ENCODE data around the gene CSNK1E.

The CSNK1E gene

GRCh38 chr22:38282397-38282796 lies 34.8 kb downstream of the CSNK1E start:
- DNase-seq: no peak

- DNase-seq: no peak
Observed at GRCh38 chr22:38276166-38276565, 41.1 kb downstream of the CSNK1E start.

DNA sequence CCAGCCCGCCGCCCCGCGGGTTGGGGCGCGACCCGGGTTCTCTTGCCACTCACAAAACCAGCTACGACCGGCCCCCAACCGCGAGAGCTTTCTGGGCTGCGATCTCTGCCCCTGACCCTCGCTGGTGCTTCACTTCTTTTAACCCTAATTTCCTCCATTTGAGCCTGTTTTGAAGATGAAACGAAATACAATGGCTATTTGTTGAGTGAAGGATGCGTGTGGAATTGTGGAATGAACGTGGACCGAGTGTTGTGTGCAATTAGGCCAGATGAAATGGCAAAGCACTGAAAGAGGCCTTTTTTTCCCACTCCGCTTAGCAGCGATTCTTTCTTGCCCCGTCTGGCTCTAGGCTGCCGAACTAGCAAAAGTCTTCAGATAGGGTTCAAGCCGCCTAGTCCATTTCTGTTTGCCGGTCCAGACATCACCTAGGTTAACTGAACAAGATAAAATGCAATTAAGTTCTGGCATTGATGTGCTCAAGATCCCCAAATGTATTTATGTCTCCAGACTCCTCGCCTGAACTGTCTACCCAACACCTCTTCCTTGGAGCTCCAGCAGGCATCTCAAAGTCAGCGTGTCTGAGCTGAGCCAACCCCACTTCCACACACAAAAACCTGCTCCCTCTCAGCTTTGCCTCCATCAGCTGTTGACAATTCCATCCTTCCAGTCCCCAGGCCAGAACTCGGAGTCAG lies 44.0 kb downstream of the CSNK1E start:
- DNase-seq: peak in 24 of 56 donors; percentile 32 to 81 (median 62)

DNA sequence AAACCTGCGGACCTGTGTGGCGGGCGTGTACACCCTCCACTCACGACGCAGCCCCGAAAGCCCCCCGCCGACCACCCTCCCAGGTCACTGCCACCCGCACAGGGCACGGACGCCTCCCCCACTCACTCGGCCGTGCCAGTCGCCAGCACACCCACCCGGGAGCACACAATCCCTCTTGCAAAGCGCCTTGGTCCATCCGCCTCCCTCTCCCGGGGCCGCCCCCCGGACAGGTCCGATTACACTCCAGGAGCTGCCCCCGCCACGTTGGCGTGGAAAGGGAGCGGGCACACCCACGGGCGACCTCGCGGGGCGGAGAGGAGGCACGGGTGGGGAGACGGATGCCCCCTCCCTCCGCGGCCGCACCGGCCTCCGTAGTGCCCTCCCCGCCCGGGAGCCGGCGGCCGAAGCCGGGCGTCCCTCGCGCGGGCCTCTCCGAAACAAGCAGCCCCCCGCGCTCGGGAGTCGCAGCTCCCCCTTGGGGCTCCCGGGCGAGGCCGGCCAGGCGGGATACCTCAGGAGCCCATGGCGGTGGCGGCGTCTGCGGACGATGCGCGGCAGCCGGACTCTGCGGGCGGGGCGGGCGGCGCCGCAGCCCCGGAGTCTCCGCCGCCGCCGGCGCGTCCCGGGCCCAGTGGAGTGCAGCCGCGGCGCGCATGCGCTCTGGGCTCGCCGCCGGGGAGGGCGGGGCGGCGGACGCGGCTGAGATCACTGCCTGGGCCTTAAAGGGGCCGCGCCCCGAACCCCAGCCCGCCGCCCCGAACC lies 44.7 kb downstream of the CSNK1E start, which contains the start of gene TMEM184B:
TSS of gene TMEM184B (minus strand) at position 638 of the 762 bp plus-strand sequence. CDS start 25,049 bp downstream, outside the sequence.
- peak in 49 of 56 donors; percentile 20 to 86 (median 71) for DNase-seq

DNA sequence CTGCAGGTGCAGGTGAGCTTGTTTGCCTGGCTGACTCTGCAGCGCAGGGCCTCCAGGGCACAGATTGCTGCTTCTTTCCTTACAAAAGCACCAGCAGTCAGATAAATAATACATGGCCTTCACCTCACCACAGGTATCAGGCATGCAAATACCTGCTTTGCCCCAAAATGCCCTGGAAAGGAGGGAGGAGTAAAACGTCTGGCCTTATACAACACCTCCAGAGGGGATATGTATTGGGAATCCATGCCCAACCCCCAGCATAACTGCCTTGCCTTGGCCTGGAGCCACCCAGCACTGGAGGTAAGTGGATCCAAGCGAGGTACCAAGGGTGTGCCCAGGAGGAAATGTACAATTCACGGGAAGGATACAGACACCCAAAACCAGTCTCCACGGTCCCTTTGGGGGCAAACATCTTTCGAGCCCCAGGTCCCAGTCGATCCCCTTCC lies 45.3 kb downstream of the CSNK1E start:
- peak in 3 of 56 donors; percentile 15 to 47 (median 37) for DNase-seq

DNA sequence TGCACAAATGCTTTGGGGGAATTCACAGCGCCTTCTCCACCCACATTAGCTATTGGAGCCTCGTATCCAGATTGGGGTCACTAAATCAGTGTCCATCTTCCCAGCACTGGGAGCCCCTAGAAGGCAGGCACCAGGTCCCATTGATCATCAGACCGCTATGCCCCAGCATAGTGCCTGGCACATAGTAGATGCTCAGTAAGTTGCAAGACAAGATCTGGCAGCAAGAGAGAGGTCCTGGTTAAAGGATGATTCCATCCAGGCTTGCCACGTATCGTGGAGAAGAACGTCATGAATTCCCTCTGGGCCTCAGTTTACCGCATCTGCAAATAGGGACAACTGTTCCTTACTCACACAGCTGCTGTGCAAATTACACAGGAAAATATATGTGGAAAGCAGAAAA lies 46.1 kb downstream of the CSNK1E start:
- no peak for DNase-seq

- peak in 32 of 56 donors; percentile 15 to 83 (median 50) for DNase-seq
Observed at GRCh38 chr22:38270091-38270992, 46.9 kb downstream of the CSNK1E start.

- no peak for DNase-seq
Observed at GRCh38 chr22:38269466-38269865, 47.8 kb downstream of the CSNK1E start.

DNA sequence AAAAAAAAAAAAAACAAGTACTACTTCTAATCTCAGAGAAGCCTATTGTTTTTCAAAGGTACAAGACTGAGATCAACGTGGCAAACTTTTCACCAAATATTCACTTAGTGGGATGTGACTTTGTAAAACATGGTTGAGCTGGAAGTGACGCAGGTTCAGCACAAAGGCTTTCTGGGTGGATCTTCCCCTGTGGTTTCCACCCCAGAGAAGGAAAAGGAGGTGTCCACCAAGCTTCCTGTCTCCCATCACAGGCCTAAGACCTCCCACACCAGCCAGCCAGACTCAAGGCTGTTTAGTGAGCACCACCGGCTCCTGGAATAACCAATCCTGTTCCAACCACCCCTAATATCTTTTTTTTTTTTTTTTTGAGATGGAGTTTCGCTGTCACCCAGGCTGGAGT lies 50.1 kb downstream of the CSNK1E start:
- no peak for DNase-seq

GRCh38 chr22:38266120-38266519 lies 51.1 kb downstream of the CSNK1E start:
- no peak for DNase-seq

DNA sequence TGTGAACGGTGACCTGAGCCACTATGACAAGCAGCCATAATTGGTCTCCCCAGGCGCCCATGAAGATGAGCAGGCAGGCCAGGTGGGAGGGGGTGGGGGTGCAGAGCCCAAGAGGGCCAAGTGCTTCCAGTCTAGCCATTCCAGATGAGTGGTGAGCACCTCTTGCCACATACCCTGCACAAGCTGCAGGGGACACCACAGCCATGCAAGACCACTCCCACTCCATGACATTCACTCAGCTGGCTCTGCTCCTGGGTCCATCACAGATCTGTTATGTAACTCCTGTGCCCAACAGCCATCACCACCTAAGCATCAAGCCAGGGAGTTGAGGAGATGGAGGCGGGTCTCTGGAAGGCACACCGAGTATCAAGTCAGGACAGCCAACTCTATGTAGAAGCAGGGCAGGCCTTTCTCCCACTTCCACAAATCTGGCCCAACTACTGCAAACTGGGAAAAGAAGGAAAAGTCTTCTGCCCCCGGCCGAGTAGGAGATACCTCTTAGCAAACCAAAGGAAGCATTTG lies 52.9 kb downstream of the CSNK1E start:
- peak in 2 of 56 donors; percentile 31 to 48 for DNase-seq

DNA sequence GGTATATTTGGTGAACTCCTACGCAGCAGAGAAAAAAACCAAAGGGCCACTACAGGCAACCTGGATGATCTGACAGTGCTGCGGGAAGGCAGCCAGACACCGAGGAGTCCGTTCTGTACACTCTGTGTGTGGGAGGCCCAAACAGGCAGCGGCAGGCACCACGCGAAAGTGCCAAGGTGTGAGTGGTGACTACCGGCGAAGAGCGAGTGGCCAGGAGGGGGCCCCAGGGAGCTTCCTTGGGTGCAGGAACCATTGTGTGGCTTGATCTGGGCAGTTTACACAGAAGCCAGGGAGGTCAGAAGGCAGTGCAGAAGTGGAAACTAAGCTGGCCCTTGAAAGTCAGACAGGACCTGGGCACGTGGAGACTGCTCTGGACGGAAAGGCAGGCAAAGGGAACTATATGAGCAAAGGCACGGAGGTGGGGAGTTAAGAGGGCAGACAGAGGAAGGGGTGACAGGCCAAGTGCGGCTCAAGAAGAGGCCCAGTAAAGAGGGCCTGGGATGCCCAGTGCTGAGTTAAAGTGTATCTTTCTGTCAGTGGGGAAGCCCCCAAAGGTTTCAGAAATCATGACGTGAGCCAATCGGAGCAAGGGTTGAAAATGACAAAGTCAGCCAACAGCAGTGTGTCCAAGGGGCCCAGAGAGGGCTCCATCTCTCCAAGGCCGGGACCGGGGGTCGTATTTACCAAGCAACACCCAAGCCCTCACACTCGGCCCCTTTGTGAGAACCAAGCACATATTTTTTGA lies 55.0 kb downstream of the CSNK1E start:
- peak in 37 of 56 donors; percentile 11 to 73 (median 43) for DNase-seq

GRCh38 chr22:38260761-38261681 lies 56.2 kb downstream of the CSNK1E start:
- DNase-seq: peak in 25 of 56 donors; percentile 24 to 64 (median 50)

DNA sequence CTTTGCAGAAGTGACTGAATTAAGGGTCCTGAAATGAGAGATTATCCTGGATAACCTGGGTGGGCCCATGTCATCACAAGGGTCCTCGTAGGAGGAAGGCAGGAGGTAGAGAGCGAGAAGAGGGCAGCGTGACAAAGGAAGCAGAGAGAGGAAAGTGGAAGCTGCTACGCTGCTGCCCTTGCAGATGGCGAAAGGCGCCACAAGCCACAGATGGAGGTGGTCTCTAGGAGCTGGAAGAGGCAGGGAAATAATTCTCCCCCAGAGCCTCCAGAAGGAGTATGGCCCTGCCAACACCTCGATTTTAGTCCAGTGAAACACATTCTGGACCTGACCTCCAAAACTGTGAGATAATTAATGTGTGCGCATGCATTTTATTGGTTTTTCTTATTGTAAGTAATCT lies 57.9 kb downstream of the CSNK1E start:
- DNase-seq: no peak

GRCh38 chr22:38258895-38259294 lies 58.3 kb downstream of the CSNK1E start:
- peak in 2 of 56 donors; percentile 11 to 52 for DNase-seq

- DNase-seq: no peak
Observed at GRCh38 chr22:38257650-38258250, 59.5 kb downstream of the CSNK1E start.

DNA sequence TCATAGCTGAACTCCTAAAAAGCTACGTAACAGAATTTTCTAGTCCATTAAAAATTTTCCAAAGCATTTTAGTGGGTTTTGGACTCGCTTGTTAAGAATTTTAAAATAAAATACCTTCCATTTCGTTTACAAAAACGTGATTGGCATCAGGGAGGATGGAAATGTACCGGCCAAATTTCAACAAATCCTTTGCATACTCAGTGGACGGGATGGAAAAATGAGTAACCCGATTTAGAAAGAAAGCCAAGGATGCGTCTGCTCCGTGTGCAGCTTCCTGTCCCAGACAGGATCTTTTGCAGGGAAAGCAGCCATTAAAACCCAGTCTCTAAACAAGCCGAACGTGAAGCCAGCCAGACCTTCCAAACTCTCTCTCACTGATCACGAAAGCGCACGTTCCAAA lies 60.1 kb downstream of the CSNK1E start:
- DNase-seq: no peak

GRCh38 chr22:38255697-38256096 lies 61.5 kb downstream of the CSNK1E start:
- DNase-seq: no peak

GRCh38 chr22:38251341-38251692 lies 65.9 kb downstream of the CSNK1E start:
- no peak for DNase-seq

All from amygdala (tissue), 56 donors.